GM12872 (cell line): Measurements from ENCODE around the gene REEP1.

ENCODE experiments used
- CTCF ChIP-seq: IDR thresholded peaks from 3 replicates; pipeline ENCODE4 v1.5.1; 2011; ENCODE audit warnings: low read depth, mild to moderate bottlenecking, low read length, moderate library complexity; ENCODE audit not compliant: insufficient read depth

REEP1 gene

GRCh38 chr2:86286516-86286915, 50.9 kb downstream of the REEP1 start:
- TF ChIP-seq CTCF: no peak

- no peak for TF ChIP-seq CTCF
Measured at GRCh38 chr2:86285981-86286380, 51.4 kb downstream of the REEP1 start.

- no peak for TF ChIP-seq CTCF
Measured at GRCh38 chr2:86285571-86285970, 51.9 kb downstream of the REEP1 start.

GRCh38 chr2:86284987-86285386, 52.4 kb downstream of the REEP1 start:
- no peak for TF ChIP-seq CTCF

GRCh38 chr2:86284401-86284841, 53.0 kb downstream of the REEP1 start:
- TF ChIP-seq CTCF: no peak

- TF ChIP-seq CTCF: no peak
Measured at GRCh38 chr2:86283411-86284030, 53.9 kb downstream of the REEP1 start.

GRCh38 chr2:86281066-86281700, 56.2 kb downstream of the REEP1 start:
- TF ChIP-seq CTCF: no peak
